Measurements from ENCODE around the gene FASN.

The FASN gene

GRCh38 chr17:82056729-82057621 is 41.1 kb downstream of the FASN start:
- no peak for DNase-seq (ENCODE audit: low spot score)

GRCh38 chr17:82055965-82056728 is 41.9 kb downstream of the FASN start:
- DNase-seq (ENCODE audit: low spot score), result no peak

- no peak for DNase-seq (ENCODE audit: low spot score)
Measured at GRCh38 chr17:82055023-82055964, 42.7 kb downstream of the FASN start.

GRCh38 chr17:82054351-82055022 is 43.5 kb downstream of the FASN start:
- no peak for DNase-seq (ENCODE audit: low spot score)

DNA sequence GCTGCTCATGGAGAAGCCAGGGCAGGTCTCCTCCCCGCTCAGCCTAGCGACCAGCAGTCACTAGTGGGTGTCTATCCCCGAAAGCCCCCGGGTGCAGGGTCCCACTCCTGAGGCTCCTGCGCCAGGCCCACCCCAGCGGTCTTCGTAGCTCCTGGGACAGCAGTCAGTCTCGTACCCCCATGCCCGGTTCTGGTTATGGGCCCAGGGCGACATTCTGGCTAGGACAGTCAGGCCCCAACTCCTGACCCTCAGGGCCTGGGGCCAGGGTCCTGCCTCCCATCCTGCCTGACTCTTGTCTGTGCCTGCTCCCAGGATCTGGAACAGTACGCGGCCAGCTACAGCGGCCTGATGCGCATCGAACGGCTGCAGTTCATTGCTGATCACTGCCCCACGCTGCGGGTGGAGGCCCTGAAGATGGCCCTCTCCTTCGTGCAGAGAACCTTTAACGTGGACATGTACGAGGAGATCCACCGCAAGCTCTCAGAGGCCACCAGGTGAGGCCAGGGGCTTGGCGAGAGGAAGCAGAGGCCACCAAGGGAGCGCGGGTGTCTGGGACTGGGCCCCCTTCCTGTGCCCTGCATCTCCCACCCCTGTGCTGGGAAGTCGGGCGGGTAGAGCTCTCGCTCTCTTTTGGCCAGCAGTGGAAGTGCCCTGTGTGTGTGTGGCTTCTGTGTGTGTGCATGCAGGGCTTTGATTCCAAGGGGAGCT is 44.3 kb downstream of the FASN start:
- no peak for DNase-seq (ENCODE audit: low spot score)

- no peak for DNase-seq (ENCODE audit: low spot score)
Measured at GRCh38 chr17:82053130-82053529, 44.9 kb downstream of the FASN start.

DNA sequence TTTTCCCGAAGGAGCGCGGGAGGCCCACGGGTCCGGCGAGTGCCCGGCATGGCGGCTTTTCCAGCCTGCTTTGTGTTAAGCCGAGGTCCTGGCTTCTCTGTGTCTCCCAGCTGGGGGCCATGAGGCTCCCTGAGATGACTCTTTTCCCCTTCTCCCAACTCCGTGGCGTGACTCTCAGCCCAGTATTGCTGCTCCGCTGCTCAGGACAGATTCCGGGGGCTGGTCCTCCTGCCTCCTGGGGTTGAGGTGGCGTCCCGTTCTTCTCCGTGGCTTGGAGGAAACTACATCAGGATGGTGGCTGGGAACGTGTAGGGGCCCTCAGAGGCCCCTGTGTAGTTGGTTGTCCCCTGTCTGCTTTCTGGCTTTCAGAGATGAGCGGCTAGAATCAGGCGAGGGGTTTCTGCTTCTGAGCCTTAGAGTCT is 45.4 kb downstream of the FASN start:
- DNase-seq (ENCODE audit: low spot score), result no peak

DNA sequence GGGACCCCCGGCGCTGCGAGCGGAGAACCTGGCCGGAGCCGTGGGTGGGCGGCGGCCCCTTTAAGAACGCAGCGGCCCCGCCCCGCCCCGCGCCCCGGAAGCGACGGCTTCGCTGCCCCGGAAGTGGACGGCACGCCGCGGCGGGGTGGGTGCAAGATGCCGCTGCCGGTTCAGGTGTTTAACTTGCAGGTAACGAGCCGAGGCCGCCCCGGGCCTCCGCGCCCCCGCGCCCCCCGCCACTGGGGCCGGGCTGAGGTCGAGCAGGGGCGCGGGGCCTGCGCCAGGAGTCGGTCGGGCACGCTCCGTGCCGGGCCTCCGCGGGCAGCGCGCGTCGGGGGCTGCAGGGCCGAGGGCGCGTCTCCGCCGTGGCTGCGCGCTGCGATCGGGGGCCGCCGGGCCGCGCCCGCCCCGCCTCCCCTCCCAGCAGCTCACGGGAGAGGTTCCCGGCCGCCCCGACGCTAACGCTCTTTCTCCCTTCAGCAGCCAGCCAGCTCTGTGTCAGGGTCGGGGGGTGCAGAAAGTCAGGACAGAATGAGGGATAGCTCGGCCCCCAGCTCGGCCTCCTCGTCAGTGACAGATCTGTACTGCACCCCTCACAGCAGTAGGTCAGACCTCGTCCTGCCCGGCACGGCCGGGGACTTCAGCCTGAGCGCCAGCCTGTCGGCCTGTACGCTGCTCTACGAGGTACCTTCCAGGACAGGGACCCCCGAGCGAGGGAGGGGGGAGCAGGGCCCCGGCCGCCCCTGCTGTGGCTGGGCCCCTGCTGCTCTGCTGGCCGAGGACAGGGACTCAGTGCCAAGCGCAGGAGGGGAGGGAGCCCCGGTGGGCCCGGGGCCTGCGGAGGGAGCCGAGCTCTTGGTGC is 46.0 kb downstream of the FASN start, which contains the start of the genes GPS1 and RFNG:
TSS of gene GPS1 (plus strand) at position 123 of the 862 bp plus-strand sequence. CDS start at position 157, 34 bp downstream.
TSS of gene RFNG (minus strand) at position 36 of the 862 bp plus-strand sequence. CDS start 45 bp downstream, outside the sequence.
- peak; percentile 76 for DNase-seq (ENCODE audit: low spot score)

DNA sequence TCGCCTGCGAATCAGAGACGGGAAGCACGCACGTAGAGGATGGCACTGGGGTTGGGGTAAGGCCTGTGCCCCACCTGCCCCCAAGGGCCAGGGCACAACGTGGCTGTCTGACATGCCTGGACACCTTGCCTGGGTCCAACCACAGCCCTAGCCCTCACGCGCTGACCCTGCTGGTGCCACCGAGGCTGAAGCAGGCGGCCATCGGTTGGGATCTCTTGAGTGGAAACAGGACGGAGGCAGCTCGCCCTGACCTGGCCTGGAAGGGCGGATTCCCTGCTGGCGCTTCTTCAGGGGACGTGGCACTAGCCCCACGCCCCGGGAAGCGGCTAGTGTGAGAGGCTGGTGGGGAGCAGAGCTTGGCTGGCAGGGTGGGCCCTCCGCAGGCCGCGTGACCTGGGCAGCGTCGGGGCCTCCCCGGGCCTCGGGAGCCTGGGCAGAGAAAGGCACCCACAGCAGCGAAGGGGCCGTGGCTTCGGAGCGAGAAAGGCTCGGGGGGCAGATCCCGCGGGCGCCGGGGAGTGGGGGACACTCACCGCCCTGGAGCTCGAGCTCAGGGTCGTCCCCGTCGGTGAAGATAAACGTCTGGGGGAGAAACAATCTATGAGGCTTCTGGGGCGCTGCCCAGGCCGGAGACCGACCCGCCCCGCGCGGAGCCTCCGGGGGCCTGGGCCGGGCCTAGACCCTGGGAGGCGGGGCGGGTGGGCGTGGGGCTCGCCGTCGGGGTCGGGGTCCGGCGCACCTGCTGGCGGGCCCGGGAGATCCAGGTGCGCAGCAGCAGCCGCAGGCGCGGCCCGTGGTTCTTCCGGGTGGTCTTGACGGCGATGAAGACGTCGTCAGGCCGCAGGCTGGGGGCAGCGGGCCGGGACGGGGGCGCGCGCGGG is 47.0 kb downstream of the FASN start:
- no peak for DNase-seq (ENCODE audit: low spot score)

GRCh38 chr17:82050152-82050760 is 47.8 kb downstream of the FASN start:
- DNase-seq (ENCODE audit: low spot score), result no peak

GRCh38 chr17:82049521-82049971 is 48.5 kb downstream of the FASN start:
- no peak for DNase-seq (ENCODE audit: low spot score)

GRCh38 chr17:82049106-82049505 is 48.9 kb downstream of the FASN start:
- DNase-seq (ENCODE audit: low spot score), result no peak

GRCh38 chr17:82048571-82048971 is 49.5 kb downstream of the FASN start:
- no peak for DNase-seq (ENCODE audit: low spot score)

DNA sequence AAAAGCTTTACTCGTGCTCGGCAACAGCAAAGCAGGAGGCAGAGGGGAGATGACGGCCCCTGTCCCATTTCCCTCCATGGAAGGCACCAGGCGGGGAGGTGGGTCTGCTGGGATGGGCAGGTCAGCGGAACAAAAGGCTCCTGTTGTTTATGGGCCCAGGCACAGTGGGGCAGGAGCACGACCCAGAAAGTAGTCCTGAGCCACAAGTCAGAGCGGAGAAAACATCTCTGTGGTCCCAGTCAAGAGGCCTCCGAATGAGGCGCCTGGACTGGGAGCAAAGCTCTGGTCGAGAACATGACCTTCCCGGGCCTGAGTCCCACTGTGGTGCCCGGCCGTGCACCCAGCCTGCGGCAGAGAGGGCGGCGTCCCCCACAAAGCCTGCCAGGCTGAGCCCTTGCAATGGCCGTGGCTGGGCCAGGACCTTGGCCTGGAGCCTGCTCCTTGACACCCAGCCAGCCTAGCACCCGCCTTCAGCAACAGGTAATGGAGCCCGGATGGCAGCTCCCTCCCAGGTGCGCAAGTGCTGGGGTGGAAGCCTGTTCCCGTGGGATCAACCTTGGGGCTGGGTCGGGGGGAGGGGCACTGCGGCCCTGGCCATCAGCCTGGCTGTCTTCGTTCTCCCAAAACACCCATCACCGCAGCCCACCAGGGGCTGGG is 50.0 kb downstream of the FASN start:
- no peak for DNase-seq (ENCODE audit: low spot score)

DNA sequence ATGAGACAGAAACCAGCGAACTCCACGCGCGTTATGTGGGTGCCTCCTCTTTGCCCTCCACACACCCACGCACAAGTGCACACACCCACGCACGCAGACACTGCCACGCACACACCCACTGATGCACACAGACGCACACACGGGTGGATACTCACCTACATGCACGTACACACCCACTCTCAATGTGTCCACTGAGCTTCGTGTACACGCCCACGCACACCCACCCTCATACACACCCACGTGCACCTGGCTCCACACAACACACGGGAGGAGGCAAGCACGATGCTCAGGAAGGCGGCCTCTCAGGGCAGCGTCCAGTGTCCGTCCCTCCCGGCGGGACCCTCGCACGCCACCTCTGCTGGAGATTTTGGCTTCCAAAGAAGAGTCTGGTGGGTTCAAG is 50.7 kb downstream of the FASN start:
- DNase-seq (ENCODE audit: low spot score), result no peak

DNA sequence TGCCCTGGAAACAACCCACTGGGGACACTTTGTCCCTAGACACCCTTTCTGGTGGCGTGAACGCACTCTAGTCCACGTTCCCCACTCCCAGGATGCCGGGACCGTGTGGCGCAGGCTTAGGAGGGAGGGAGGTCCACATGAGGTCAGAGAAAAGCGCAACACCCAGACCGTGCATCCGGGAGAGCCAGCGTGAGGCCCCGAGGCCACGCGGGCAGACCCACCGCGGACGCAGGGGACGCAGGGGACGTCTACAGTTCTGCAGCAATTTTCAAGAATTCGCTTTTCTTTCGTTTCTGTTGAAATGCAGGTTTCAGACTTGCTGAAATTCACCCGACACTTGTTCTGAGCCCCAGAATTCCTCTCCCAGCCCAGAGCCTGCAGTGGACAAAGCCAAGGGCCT is 51.1 kb downstream of the FASN start:
- no peak for DNase-seq (ENCODE audit: low spot score)

GRCh38 chr17:82045936-82046484 is 52.0 kb downstream of the FASN start:
- no peak for DNase-seq (ENCODE audit: low spot score)
